GM18502 (cell line): ENCODE measurements around the gene EXOC3L1.

Source experiments
- ATAC-seq: cut with Tn5 transposase; IDR thresholded peaks from one replicate; pipeline ENCODE4 v1.9.1; 2021; ENCODE audit warnings: mild to moderate bottlenecking; ENCODE audit not compliant: unreplicated experiment, poor library complexity

The EXOC3L1 gene

DNA sequence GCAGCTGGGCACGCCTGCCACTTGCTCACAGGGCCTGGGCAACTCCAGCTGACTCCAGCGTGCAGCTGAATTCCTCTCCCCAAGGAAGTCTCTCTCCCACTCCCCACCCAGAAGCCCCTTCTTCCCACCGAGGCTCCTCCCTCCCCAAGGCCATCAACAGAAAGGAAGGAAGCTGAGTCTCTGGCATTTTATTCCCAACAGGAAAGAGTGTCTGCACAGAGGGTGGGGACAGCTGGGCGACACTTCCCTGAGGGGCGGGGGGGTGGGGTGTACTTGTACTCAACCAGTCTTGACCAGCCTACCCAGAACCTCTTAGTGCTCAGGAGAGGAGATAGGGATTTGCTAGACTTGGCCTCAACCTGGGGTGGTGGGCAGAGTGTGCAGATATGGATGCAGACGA is at the start of gene EXOC3L1:
TSS of gene EXOC3L1 (minus strand) at position 96 of the 400 bp plus-strand sequence. CDS start 460 bp downstream, outside the sequence.
- no peak for ATAC-seq

GRCh38 chr16:67238806-67239470 is 49.0 kb upstream of the EXOC3L1 start:
- no peak for ATAC-seq

GRCh38 chr16:67238278-67238575 is 48.3 kb upstream of the EXOC3L1 start:
- ATAC-seq: no peak

- no peak for ATAC-seq
Measured at GRCh38 chr16:67237396-67238277, 47.7 kb upstream of the EXOC3L1 start.

DNA sequence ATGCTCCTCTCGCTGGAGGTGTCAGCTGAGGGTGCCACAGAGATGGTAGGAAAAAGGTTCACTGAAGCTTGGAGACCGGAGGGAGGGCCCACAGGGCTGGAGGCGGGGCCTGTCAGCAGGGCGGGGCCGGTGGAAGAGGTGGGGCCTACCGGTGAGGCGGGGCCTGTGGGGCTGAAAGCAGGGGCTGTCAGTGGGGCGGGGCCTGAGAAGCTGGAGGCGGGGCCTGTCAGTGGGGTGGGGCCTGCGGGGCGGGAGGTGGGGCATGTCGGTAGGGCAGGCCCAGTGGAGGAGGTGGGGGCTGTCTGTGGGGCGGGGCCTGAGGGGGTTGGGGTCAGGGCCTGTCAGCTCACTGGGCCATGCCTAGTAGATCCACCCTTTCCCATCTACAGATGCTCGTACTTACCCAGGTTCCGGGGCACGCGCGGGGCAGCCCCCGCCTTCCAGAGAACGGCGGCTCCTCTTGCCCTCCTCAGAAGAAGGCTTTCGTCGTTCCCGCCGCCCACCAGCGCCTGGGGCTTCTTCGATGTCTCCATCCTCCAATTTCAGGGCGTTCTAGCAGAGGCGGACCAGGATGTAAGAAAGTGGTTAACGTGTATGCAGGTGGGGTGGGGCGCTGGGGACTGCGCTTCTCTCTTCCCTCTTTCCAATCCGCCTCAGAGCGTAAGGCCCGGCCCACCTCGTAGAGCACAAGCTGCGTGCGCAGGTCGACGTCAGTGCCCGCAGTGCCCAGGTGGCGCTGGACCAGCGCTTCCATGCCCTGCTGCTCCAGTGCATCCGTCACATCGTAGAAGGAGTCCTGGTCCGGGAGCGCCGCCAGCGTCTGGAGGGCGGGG is 46.8 kb upstream of the EXOC3L1 start:
- peak; percentile 64 for ATAC-seq

DNA sequence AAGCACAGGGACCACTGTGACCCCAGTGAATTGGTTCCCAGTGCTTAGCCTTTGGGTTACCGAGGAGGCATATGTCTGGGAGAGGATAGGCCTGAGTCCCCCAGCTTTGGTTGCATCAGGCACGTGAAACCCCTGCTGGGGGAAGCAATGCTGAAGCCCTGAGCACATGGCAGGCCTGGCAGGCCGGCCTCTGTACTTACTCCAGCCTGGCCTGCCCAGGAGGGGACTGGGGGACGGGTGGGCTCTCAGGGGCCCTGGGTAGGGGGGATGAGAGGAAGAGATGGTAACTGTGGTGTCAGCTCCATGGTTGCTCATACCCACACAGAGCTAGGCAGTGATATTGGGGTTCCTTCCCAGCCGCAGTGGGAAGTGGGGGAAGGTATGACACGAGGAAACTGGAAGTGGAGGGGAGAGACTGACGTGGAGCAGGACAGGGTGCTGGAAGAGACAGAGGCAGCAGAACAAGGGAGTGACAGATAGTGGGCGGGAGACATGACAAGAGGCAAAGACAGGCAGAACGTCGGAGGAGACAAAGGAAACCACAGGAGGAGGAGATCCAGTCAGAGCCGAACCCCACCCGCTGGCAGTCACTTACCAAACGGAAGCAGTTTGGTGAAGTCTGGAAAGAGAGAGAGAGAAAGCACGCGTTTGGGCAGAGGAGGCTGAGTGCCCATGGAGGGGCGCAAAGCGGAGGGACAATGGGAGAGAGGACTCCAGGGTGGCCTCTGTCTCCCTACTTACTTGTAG is 46.1 kb upstream of the EXOC3L1 start:
- peak; percentile 13 for ATAC-seq

DNA sequence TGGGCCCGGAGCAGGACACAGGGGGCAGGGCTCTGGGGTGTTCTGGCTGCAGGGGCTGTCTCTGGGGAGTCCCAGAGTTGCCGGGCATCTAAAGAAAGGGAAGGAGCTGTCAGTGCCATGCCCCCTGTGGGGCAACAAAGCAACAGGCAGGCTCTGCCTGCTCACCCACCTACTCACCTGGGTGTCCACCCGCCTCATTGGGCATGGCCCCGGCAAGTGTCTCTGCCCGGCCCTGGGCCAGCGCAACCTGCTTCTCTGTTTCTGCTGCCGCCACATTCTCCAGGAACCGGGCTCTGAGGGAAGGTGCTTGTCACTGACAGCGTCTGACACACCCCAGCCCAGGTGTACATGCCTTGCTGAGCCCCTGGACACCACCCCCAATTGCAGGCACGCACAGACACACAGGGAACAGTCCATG is 44.3 kb upstream of the EXOC3L1 start:
- no peak for ATAC-seq

GRCh38 chr16:67233596-67233995 is 43.7 kb upstream of the EXOC3L1 start:
- no peak for ATAC-seq

DNA sequence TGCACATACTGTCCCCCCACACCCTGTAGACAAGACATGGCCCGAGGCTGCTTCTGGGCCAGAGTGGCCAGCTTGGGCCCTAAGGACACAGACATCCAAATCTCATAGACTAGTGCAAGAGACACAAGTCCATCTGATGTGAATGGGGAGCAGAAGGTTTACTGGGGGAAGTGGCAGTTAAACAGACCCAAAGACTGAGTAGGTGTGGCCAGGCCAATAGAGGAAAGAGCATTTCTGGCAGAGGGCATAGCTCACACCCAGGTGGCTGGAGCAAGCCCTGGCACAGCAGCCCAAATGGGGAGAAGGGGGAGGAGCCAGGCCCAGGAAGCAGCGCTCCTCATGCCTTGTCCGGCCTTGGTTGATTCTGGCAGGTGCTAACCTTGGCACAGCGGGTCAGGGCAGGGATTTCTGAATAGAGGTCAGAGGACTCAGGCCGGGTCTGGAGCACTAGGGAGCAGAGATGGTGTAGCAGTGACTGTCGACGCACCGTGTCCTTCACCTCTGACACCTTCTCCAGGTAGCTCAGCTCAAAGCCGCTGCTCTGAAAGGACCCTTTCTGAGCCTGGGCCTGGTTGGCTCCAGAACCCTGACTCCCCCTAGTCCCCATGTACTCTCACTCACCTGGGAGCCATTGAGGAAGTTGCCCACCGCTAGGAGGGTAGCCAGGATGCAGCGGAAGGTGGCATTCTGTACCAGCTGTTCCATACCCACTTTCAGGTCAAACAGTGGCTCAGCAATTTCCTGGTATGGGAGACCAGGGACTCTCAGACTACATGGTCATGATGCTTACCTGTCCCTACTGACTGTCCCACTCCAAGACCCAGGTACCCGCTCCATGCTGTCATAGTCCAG is 41.1 kb upstream of the EXOC3L1 start:
- no peak for ATAC-seq

DNA sequence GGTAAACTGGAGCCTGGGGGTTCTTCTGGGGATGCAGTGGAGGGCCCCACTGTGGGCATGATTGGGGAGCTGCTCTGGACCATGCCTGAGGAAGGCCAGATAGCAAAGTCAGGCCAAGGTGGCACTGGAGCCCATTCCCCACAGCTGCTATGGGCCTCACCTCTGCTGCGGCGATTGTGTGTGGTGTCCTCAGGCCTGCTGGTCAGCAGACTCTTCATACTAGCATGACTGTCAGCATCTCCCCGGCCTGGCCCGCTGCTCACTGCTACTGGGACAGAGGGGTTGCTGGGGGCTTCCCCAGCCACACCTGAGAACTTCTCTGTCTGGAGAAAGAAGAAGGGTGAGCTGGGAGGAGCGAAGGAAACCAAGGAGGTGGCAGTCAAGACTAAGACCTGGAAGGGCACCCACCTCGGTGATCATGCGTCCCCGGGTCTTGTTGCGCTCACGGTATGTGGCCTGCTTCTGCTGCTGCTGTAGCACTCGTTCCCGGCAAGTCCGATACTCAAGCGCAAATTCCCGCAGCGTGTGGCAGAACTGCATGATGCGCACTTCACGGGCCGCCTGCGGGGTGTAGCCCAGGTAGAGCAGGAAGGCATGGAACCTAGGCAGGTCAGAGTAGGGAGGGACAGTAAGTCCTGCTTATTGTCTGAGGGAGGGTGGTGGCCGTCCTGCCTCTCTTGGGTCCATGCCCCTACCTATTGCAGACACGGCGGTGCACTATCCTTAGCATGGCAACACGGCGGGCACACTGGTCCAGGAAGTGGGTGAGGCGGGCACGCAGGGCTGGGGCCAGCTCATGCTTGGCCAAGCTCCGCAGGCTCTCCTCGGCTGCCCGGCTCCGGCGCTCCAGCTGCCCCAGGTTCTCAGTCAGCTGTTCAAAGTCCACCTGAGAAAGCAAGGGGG is 40.2 kb upstream of the EXOC3L1 start:
- ATAC-seq: no peak

DNA sequence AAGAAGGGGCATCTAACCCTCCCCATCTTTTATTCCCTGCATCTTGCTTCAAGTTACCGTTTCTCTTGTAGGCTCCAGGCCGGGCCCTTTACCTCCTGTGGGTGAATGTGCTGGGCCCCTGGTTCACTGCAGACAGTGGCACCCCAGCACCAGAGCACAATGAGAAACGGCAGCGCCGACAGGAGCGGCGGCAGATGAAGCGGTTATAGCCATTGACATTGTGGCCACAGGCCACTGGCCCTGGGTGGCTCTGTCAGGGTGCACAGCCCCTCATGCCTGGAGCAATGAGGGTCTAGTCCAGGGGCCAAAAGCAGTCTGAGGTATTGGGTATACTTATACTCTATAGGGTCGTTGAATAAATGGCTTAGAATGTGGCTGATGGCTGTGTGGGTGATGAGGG is 39.0 kb upstream of the EXOC3L1 start:
- ATAC-seq: no peak

- ATAC-seq: no peak
Measured at GRCh38 chr16:67228034-67228785, 38.3 kb upstream of the EXOC3L1 start.

- ATAC-seq: no peak
Measured at GRCh38 chr16:67227567-67227921, 37.6 kb upstream of the EXOC3L1 start.

DNA sequence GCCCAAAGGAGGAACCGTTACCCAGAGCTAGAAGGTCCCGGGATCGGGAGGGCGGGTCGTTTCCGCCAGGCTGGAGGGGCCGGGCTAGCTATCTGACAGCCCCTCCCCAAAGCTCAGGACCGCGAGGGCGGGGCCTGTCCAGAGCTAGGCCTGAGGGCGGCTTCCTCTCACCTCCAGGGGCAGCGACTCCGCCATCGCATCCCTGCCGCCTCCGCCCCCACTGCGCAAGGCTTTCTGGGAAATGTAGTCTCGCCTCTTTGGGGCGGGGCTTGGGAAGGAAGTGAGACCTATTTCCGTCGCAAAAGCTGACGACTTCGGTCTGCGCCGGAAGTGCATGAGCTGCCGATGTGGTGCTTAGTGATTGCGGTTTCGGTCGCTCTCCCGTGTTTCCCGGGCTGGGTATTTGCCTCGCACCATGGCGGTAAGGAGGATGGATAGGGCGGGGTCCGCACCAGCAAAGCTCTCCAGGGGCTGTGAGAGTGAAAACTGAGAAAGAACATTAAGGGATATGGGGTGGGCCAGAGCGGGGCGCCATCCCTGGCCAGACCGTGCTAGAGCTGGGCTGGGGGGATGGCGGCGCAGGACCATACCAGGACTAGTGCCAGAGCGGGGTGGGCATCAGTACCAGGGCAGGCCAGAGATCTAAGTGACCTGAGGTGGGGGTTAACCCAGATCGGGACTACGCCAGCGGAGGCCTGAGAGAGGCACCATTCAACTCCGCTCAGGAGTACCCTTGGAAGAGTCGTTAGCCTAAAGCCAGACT is 37.0 kb upstream of the EXOC3L1 start, which contains the start of gene TMEM208:
TSS of gene TMEM208 (plus strand) at position 327 of the 763 bp plus-strand sequence. CDS start at position 416, 89 bp downstream.
- peak; percentile 96 for ATAC-seq

GRCh38 chr16:67226295-67226803 is 36.4 kb upstream of the EXOC3L1 start:
- ATAC-seq: no peak

DNA sequence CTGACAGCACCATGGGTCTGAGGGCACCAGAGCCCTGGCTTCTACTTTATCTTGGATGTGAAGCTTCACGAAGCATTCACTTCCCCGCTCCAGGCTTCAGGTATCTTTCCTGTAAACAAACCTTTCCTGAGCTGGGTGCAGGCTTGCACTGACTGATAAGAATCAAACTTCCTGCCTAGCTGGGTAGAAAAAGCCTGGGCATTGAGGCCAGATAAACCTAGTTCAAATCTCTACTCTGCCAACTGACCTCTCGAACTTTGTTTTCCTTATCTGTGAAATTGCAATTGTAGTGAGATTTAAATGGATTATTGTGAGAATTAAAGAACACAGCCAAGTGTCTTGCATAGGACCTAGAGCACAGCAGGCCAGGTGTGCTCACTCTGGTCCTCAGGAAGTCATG is 34.1 kb upstream of the EXOC3L1 start:
- no peak for ATAC-seq
